ENCODE measurements around the gene S100A10. TPM values are rescaled to one million over a fixed set of nuclear protein-coding genes. Genes with fewer than 3 reads are reported as not detected.

Gene S100A10
- total and polyA plus RNA-seq, 2 of the 4 experiments (the other 2 are of a cell fraction): 86.0 to 277 TPM

GRCh38 chr1:151947140-151947539, 46.5 kb downstream of the S100A10 start:
- Histone ChIP-seq H2AK9ac (replicated peaks; ENCODE audit: low read depth, low read length, poor library complexity) (no peak overlapping the region), H3K56ac (ENCODE audit: extremely low read depth, insufficient read depth, low read length) (no peak overlapping the region), H3K18ac (ENCODE audit: low read depth, low read length) (no peak overlapping the region), H3K9me3 (ENCODE audit: control insufficient read depth, insufficient read depth, low read length) (no peaks in the 10 kb centered on the region), H3K27me3 (ENCODE audit: control insufficient read depth, insufficient read depth, low read length) (no peaks in the 10 kb centered on the region), H3K4me2 (ENCODE audit: low read depth, low read length) (no peak overlapping the region), H3K4ac (ENCODE audit: low read depth, low read length) (no peak overlapping the region), H3K36me3 (ENCODE audit: control insufficient read depth, insufficient read depth, low read length) (no peaks in the 10 kb centered on the region), H3K9ac (ENCODE audit: low read depth, low read length) (no peak overlapping the region), H3K4me1 (ENCODE audit: control insufficient read depth, insufficient read depth, low read length) (peaks cover 4% of the 10 kb centered on the region; the same call in 1 of the 2 replicates), H3K9me1 (ENCODE audit: insufficient read depth, low read length) (peaks cover 11% of the 10 kb centered on the region), H2AK5ac (ENCODE audit: low read depth, low read length) (no peak overlapping the region), H3K27ac (ENCODE audit: insufficient read depth, low read length) (no peak overlapping the region), H2BK20ac (ENCODE audit: low read depth, low read length) (no peak overlapping the region), H2BK15ac (ENCODE audit: low read depth, low read length) (no peak overlapping the region), H3K4me3 (ENCODE audit: insufficient read depth, low read depth, low read length) (no peak overlapping the region), H4K8ac (ENCODE audit: low read depth in 2 of 2, low read length in 2 of 2) (no peak overlapping the region), H2BK120ac (ENCODE audit: low read depth, low read length) (no peak overlapping the region), H4K5ac (ENCODE audit: low read depth, low read length) (no peak overlapping the region), H2AFZ (replicated peaks; ENCODE audit: low read length, poor library complexity) (no peak overlapping the region), H3K23ac (ENCODE audit: low read depth, low read length) (no peak overlapping the region), H2BK5ac (ENCODE audit: low read depth, low read length, poor library complexity, severe bottlenecking) (no peak overlapping the region), H3K14ac (replicated peaks; ENCODE audit: low read depth, low read length) (0 out of 2 replicates have a peak overlapping the region, but pooled peaks have one; percentile 26), H3K79me1 (ENCODE audit: low read depth in 1 of 2, low read length in 2 of 2) (no peaks in the 10 kb centered on the region), H4K91ac (ENCODE audit: insufficient read depth, low read depth, low read length) (no peak overlapping the region), H4K20me1 (ENCODE audit: insufficient read depth, low read length) (no peaks in the 10 kb centered on the region)
- no CpG with 5 or more reads among the region's 2 CpGs for WGBS, 2 experiments (ENCODE audit: extremely low coverage in 2 of 2, insufficient read length in 1 of 2)
- no peak for DNase-seq
- ATAC-seq (ENCODE audit: low read depth): no peak
- ChIA-PET CTCF (interaction anchor here (1.8 kb wide), 1 partner anchor 21 kb away, joined by 4 read pairs; no protein-coding TSS in a partner anchor), POLR2A (ENCODE audit: unreplicated experiment) (no interaction called here)
- TF ChIP-seq MXI1 (IDR thresholded peaks at IDR 0.05; ENCODE audit: borderline replicate concordance, low read depth, low read length) (no peak), CTCF (conservative IDR thresholded peaks at IDR 0.05; ENCODE audit: low read depth, low read length) (no peak), CHD1 (IDR thresholded peaks at IDR 0.05; ENCODE audit: low read depth, low read length) (no peak), FOS (IDR thresholded peaks at IDR 0.05; ENCODE audit: low read depth, low read length) (no peak), MAZ (IDR thresholded peaks at IDR 0.05; ENCODE audit: borderline replicate concordance, low read depth, low read length) (no peak), USF2 (IDR thresholded peaks at IDR 0.05; ENCODE audit: low read depth, low read length) (no peak), ELK1 (IDR thresholded peaks at IDR 0.05; ENCODE audit: borderline replicate concordance, low read depth, low read length) (no peak), BHLHE40 (IDR thresholded peaks at IDR 0.05; ENCODE audit: low read depth, low read length) (no peak), MAFK (IDR thresholded peaks at IDR 0.05; ENCODE audit: low read depth, low read length) (no peak), NFE2L2 (IDR thresholded peaks at IDR 0.05; ENCODE audit: low read depth, low read length) (no peak)
- dilution Hi-C loops (cut with HindIII; ENCODE audit: low sequenced_read_pairs, unreplicated experiment) (no loop called here), intact Hi-C loops (cut with micrococcal nuclease) (no loop called here), in situ Hi-C loops (cut with MboI; ENCODE audit: low sequenced_read_pairs) (no loop called here)
- BruUV-seq (replicated peaks): no TSS peak

All from IMR-90 (cell line).